ENCODE results near the gene RGL1.
A peak's percentile ranks its signal among the peaks of the same experiment; 100 is the strongest.

The RGL1 gene

GRCh38 chr1:183787704-183788103 lies 17.2 kb upstream of the RGL1 start:
- no peak for DNase-seq (ENCODE audit: low read depth, low spot score)
- TF ChIP-seq ZNF274 (IDR thresholded peaks at IDR 0.05; ENCODE audit: low read depth, low read length) (no peak), SUZ12 (IDR thresholded peaks at IDR 0.05; ENCODE audit: extremely low read depth, insufficient read depth, insufficient read length) (no peak), YY1 (IDR thresholded peaks at IDR 0.05; ENCODE audit: insufficient read depth, insufficient read length) (no peak)
- Histone ChIP-seq H3K4me1 (ENCODE audit: insufficient read depth, insufficient read length) (no peaks in the 10 kb centered on the region), H3K9me3 (ENCODE audit: insufficient read depth, low read length) (no peaks in the 10 kb centered on the region), H3K36me3 (ENCODE audit: insufficient read depth, insufficient read length, low read length) (no peaks in the 10 kb centered on the region), H3K9ac (ENCODE audit: insufficient read length, low read depth) (no peak overlapping the region), H3K27me3 (ENCODE audit: insufficient read depth, insufficient read length) (no peaks in the 10 kb centered on the region), H3K4me3 (ENCODE audit: insufficient read length, low read depth) (no peak overlapping the region)

- no peaks in the 10 kb centered on the region for H3K27me3 ChIP-seq (ENCODE audit: insufficient read depth, insufficient read length)
- TF ChIP-seq YY1 (IDR thresholded peaks at IDR 0.05; ENCODE audit: insufficient read depth, insufficient read length) = no peak
- TF ChIP-seq ZNF274 (IDR thresholded peaks at IDR 0.05; ENCODE audit: low read depth, low read length) = no peak
- no peak for TF ChIP-seq SUZ12 (IDR thresholded peaks at IDR 0.05; ENCODE audit: extremely low read depth, insufficient read depth, insufficient read length)
- H3K4me1 ChIP-seq (ENCODE audit: insufficient read depth, insufficient read length) = no peaks in the 10 kb centered on the region
- no peak overlapping the region for H3K9ac ChIP-seq (ENCODE audit: insufficient read length, low read depth)
- H3K9me3 ChIP-seq (ENCODE audit: insufficient read depth, low read length) = no peaks in the 10 kb centered on the region
- H3K36me3 ChIP-seq (ENCODE audit: insufficient read depth, insufficient read length, low read length) = no peaks in the 10 kb centered on the region
- H3K4me3 ChIP-seq (ENCODE audit: insufficient read length, low read depth) = no peak overlapping the region
- DNase-seq (ENCODE audit: low read depth, low spot score) = no peak
Observed at GRCh38 chr1:183791319-183791718, 13.6 kb upstream of the RGL1 start.

- H3K9ac ChIP-seq (ENCODE audit: insufficient read length, low read depth) = no peak overlapping the region
- H3K27me3 ChIP-seq (ENCODE audit: insufficient read depth, insufficient read length) = no peaks in the 10 kb centered on the region
- H3K4me1 ChIP-seq (ENCODE audit: insufficient read depth, insufficient read length) = no peaks in the 10 kb centered on the region
- DNase-seq (ENCODE audit: low read depth, low spot score) = no peak
- no peaks in the 10 kb centered on the region for H3K36me3 ChIP-seq (ENCODE audit: insufficient read depth, insufficient read length, low read length)
- H3K9me3 ChIP-seq (ENCODE audit: insufficient read depth, low read length) = no peaks in the 10 kb centered on the region
- TF ChIP-seq ZNF274 (IDR thresholded peaks at IDR 0.05; ENCODE audit: low read depth, low read length) (no peak), YY1 (IDR thresholded peaks at IDR 0.05; ENCODE audit: insufficient read depth, insufficient read length) (no peak), SUZ12 (IDR thresholded peaks at IDR 0.05; ENCODE audit: extremely low read depth, insufficient read depth, insufficient read length) (no peak)
- H3K4me3 ChIP-seq (ENCODE audit: insufficient read length, low read depth) = no peak overlapping the region
Observed at GRCh38 chr1:183792300-183792699, 12.6 kb upstream of the RGL1 start.

- no peak overlapping the region for H3K4me3 ChIP-seq (ENCODE audit: insufficient read length, low read depth)
- H3K9ac ChIP-seq (ENCODE audit: insufficient read length, low read depth) = no peak overlapping the region
- H3K27me3 ChIP-seq (ENCODE audit: insufficient read depth, insufficient read length) = no peaks in the 10 kb centered on the region
- no peaks in the 10 kb centered on the region for H3K36me3 ChIP-seq (ENCODE audit: insufficient read depth, insufficient read length, low read length)
- DNase-seq (ENCODE audit: low read depth, low spot score) = no peak
- TF ChIP-seq SUZ12 (IDR thresholded peaks at IDR 0.05; ENCODE audit: extremely low read depth, insufficient read depth, insufficient read length) (no peak), YY1 (IDR thresholded peaks at IDR 0.05; ENCODE audit: insufficient read depth, insufficient read length) (no peak), ZNF274 (IDR thresholded peaks at IDR 0.05; ENCODE audit: low read depth, low read length) (no peak)
- no peaks in the 10 kb centered on the region for H3K4me1 ChIP-seq (ENCODE audit: insufficient read depth, insufficient read length)
- H3K9me3 ChIP-seq (ENCODE audit: insufficient read depth, low read length) = no peaks in the 10 kb centered on the region
Observed at GRCh38 chr1:183794088-183794487, 10.8 kb upstream of the RGL1 start.

GRCh38 chr1:183800449-183800848 lies 4.5 kb upstream of the RGL1 start:
- no peak for TF ChIP-seq YY1 (IDR thresholded peaks at IDR 0.05; ENCODE audit: insufficient read depth, insufficient read length)
- TF ChIP-seq ZNF274 (IDR thresholded peaks at IDR 0.05; ENCODE audit: low read depth, low read length) = no peak
- TF ChIP-seq SUZ12 (IDR thresholded peaks at IDR 0.05; ENCODE audit: extremely low read depth, insufficient read depth, insufficient read length) = no peak
- Histone ChIP-seq H3K9ac (ENCODE audit: insufficient read length, low read depth) (no peak overlapping the region), H3K9me3 (ENCODE audit: insufficient read depth, low read length) (peaks cover 31% of the 10 kb centered on the region), H3K36me3 (ENCODE audit: insufficient read depth, insufficient read length, low read length) (no peaks in the 10 kb centered on the region), H3K4me3 (ENCODE audit: insufficient read length, low read depth) (no peak overlapping the region), H3K4me1 (ENCODE audit: insufficient read depth, insufficient read length) (no peaks in the 10 kb centered on the region), H3K27me3 (ENCODE audit: insufficient read depth, insufficient read length) (peaks cover 8% of the 10 kb centered on the region)
- no peak for DNase-seq (ENCODE audit: low read depth, low spot score)

GRCh38 chr1:183801649-183802048 lies 3.3 kb upstream of the RGL1 start:
- peaks cover 9% of the 10 kb centered on the region for H3K27me3 ChIP-seq (ENCODE audit: insufficient read depth, insufficient read length)

GRCh38 chr1:183804387-183804786 lies 533 bp upstream of the RGL1 start:
- H3K36me3 ChIP-seq (ENCODE audit: insufficient read depth, insufficient read length, low read length) = peaks cover 8% of the 10 kb centered on the region
- DNase-seq (ENCODE audit: low read depth, low spot score) = no peak
- H3K9ac ChIP-seq (ENCODE audit: insufficient read length, low read depth) = no peak overlapping the region
- TF ChIP-seq YY1 (IDR thresholded peaks at IDR 0.05; ENCODE audit: insufficient read depth, insufficient read length) = no peak
- no peak for TF ChIP-seq ZNF274 (IDR thresholded peaks at IDR 0.05; ENCODE audit: low read depth, low read length)
- TF ChIP-seq SUZ12 (IDR thresholded peaks at IDR 0.05; ENCODE audit: extremely low read depth, insufficient read depth, insufficient read length) = no peak
- peaks cover 9% of the 10 kb centered on the region for H3K27me3 ChIP-seq (ENCODE audit: insufficient read depth, insufficient read length)
- H3K4me3 ChIP-seq (ENCODE audit: insufficient read length, low read depth) = peak overlapping the region; percentile 81
- H3K4me1 ChIP-seq (ENCODE audit: insufficient read depth, insufficient read length) = no peaks in the 10 kb centered on the region
- H3K9me3 ChIP-seq (ENCODE audit: insufficient read depth, low read length) = peaks cover 29% of the 10 kb centered on the region

More at GRCh38 chr1:183801649-183802048, 3.3 kb upstream of the RGL1 start:
- TF ChIP-seq YY1 (IDR thresholded peaks at IDR 0.05; ENCODE audit: insufficient read depth, insufficient read length) (no peak), SUZ12 (IDR thresholded peaks at IDR 0.05; ENCODE audit: extremely low read depth, insufficient read depth, insufficient read length) (no peak), ZNF274 (IDR thresholded peaks at IDR 0.05; ENCODE audit: low read depth, low read length) (peak; percentile 83)
- no peaks in the 10 kb centered on the region for H3K4me1 ChIP-seq (ENCODE audit: insufficient read depth, insufficient read length)
- no peaks in the 10 kb centered on the region for H3K36me3 ChIP-seq (ENCODE audit: insufficient read depth, insufficient read length, low read length)
- DNase-seq (ENCODE audit: low read depth, low spot score) = no peak
- H3K9ac ChIP-seq (ENCODE audit: insufficient read length, low read depth) = no peak overlapping the region
- H3K9me3 ChIP-seq (ENCODE audit: insufficient read depth, low read length) = peaks cover 31% of the 10 kb centered on the region
- H3K4me3 ChIP-seq (ENCODE audit: insufficient read length, low read depth) = no peak overlapping the region
